Mammary epithelial cell (primary cell): ENCODE measurements around the gene FRMD3.

Experiments used
- CTCF ChIP-seq, 2 donors: IDR thresholded peaks in 1 of 2; conservative IDR thresholded peaks in 1 of 2; 2 replicates each; pipeline ENCODE4 v1.5.1; 2011 to 2012; ENCODE audit warnings: inconsistent platforms in 2 of 2, low read length in 2 of 2, mild to moderate bottlenecking in 2 of 2, control low read depth in 1 of 2, low read depth in 1 of 2; ENCODE audit not compliant: insufficient read depth in 1 of 2; ENCODE audit errors: extremely low read depth in 1 of 2
- EZH2 ChIP-seq: IDR thresholded peaks from 2 replicates; pipeline ENCODE4 v1.6.1; 2012; ENCODE audit warnings: low read length, inconsistent platforms, borderline replicate concordance

- TF ChIP-seq CTCF (conservative IDR thresholded peaks at IDR 0.05 in 1 of 2, IDR thresholded peaks at IDR 0.05 in 1 of 2; ENCODE audit: extremely low read depth in 1 of 2, insufficient read depth in 1 of 2, low read depth in 1 of 2, low read length in 2 of 2) (no peak), EZH2 (no peak)
Observed at GRCh38 chr9:83484990-83485389, 53.2 kb downstream of the FRMD3 start.
